ENCODE measurements around the gene KASH5.

GRCh38 chr19:49441210-49441959, 53.3 kb downstream of the KASH5 start, which contains the start of gene SLC17A7:
- no peak for TF ChIP-seq CTCF (conservative IDR thresholded peaks at IDR 0.05; ENCODE audit: low read length)
- TF ChIP-seq EZH2phosphoT487 (IDR thresholded peaks at IDR 0.05; ENCODE audit: borderline replicate concordance, low read depth, low read length) = no peak

All from OCI-LY7 (cell line).